Esophagus muscularis mucosa (tissue), 3 donors: ENCODE data around the gene PRND.

Experiments used
- POLR2A ChIP-seq: fragments of 450-650 bp; IDR thresholded peaks from one replicate; pipeline ENCODE4 v1.6.1; 2017; ENCODE audit warnings: antibody characterized with exemption, moderate library complexity, mild to moderate bottlenecking, low read depth
- POLR2AphosphoS5 ChIP-seq, 2 donors: sonication (generic); formaldehyde crosslinking; IDR thresholded peaks; one replicate each; pipeline ENCODE4 v1.6.1; 2017; ENCODE audit warnings: antibody characterized with exemption in 2 of 2
- TF ChIP-seq, protein P1 (sequence below), 3 experiments: fragments of 200-600 bp in 2 of 3; fragments of 450-650 bp in 1 of 3; sonication (generic) in 2 of 3; IDR thresholded peaks; one replicate each; pipeline ENCODE4 v1.5.1; 2017 to 2019; ENCODE audit warnings: antibody characterized with exemption in 3 of 3, mild to moderate bottlenecking in 2 of 3, moderate library complexity in 1 of 3

DNA sequence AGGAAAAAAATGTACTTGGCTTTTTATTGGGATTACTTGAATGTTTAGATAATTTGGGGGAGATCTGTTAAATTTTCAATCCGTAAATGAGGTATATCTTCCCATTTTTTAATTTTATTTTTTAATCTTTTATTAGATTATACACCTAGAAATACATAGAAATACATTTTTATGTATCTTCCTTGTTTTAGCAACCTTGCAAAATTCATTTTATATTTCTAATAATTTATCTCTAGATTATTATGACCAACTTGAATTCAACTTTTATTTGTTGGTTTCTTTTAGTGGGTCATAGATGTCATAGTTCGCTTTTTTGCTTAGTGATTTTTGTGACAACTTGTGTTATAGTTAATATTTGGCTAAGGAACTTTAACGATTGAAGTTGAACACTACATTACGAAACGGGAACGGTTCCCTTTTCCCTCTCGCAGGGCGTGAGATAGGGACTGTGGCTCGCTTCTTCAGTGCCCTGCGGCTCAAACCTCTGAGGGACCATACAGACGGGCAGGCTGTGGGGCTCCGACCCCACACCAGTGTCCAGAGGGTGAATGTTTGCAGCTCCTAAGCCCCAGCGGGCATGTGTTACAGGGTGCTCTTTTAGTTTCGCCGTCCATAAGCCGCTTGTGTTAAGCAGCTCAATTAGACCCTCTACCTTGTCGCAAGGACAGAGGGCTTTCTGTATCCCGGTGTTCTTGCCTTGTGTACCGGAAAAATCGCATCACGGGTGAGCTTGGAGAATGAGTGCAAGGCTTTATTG lies 53.8 kb downstream of the PRND start:
- TF ChIP-seq, protein P1, sequence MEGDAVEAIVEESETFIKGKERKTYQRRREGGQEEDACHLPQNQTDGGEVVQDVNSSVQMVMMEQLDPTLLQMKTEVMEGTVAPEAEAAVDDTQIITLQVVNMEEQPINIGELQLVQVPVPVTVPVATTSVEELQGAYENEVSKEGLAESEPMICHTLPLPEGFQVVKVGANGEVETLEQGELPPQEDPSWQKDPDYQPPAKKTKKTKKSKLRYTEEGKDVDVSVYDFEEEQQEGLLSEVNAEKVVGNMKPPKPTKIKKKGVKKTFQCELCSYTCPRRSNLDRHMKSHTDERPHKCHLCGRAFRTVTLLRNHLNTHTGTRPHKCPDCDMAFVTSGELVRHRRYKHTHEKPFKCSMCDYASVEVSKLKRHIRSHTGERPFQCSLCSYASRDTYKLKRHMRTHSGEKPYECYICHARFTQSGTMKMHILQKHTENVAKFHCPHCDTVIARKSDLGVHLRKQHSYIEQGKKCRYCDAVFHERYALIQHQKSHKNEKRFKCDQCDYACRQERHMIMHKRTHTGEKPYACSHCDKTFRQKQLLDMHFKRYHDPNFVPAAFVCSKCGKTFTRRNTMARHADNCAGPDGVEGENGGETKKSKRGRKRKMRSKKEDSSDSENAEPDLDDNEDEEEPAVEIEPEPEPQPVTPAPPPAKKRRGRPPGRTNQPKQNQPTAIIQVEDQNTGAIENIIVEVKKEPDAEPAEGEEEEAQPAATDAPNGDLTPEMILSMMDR (IDR thresholded peaks at IDR 0.05): no peak
- TF ChIP-seq POLR2A (no peak), POLR2AphosphoS5 (IDR thresholded peaks at IDR 0.05) (no peak)
